Endometrial microvascular endothelial cells (primary cell): ENCODE data around the gene GTF2H4. TPM values are rescaled to one million over a fixed set of nuclear protein-coding genes. Genes with fewer than 3 reads are reported as not detected.

ENCODE experiments used
- in situ Hi-C: cut with HindIII; loops from 2 replicates; pipeline ENCODE4 v1.10.0; 2017; ENCODE audit warnings: low sequenced_read_pairs, low pct_unique_long_range_greater_than_20kb; ENCODE audit errors: inconsistent ontology term
- total RNA-seq: library from RNA; depleted of rRNA; stranded (reverse); fragments of >200 nt; gene quantifications from one replicate; pipeline ENCODE4 v1.2.3, GENCODE V29; 2015; ENCODE audit errors: inconsistent ontology term

GTF2H4 gene
- total RNA-seq, 1 donor from 2014 or later = 11.6 TPM

DNA sequence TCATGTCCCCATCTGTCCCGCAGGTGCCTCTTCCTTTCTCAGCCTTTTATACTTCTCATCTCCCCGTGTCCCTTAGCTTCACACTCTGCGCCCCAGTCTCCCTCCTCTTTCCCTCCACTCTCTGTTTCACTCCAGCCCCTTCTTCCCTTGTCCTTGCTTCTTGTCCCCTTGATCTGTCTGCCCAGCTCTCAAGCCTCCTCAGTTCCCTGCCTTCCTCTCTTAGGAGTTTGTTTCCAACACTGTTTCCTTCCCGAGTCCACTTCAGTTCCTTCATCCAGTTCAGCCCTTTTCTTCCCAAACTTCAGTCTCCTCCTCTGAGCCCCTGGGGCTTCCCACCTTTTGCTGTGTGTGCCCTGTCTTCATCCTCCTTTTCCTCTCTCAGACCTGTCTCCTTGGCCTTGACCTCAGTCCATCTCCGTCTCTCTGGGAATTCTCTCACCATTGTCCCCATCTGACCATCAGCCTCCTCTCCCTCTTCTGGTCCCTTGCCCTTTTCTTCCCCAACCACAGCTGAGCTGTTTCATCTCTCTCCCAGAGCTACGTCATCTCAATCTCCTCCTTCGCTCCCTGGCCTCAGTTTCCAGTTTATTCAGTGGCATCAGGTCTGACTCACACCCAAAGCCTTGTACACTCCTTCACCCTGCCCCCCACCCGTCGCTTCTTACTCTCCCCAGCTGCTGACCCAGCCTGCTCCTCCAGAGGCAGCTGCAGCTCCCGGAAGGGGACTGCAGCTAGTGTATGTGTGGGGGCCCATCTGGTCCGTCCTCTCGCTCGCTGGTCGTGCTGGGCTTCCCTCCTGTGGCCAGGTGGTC is 26.4 kb upstream of the GTF2H4 start:
- in situ Hi-C loops = no loop called here

DNA sequence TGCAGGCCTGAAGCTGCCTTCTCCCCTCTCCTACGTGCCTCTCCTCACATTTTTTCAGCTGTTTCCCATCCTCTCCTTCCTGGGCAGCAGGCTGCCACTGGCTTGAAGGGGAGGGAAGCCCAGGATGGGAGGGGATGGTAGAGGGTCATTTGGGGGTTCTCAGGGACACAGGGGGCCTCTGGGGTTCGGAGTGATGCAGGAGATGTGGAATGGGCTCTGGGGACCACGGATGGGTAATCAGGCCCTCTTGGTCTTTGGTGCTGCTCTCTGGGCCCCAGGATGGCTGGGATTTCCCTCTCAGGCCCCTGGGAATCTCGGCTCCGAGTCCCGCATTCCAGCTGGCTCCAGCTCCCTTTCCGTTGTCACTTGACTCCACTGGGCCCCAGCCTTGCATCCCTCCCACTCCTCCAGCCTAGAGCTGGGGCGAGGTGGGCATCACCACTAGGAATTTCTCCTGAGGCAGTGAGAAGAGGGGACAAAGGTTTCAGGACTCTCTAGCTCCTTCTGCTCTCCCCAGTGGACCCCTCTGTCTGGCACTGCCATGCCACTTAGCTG is 25.7 kb upstream of the GTF2H4 start:
- in situ Hi-C loops = no loop called here

DNA sequence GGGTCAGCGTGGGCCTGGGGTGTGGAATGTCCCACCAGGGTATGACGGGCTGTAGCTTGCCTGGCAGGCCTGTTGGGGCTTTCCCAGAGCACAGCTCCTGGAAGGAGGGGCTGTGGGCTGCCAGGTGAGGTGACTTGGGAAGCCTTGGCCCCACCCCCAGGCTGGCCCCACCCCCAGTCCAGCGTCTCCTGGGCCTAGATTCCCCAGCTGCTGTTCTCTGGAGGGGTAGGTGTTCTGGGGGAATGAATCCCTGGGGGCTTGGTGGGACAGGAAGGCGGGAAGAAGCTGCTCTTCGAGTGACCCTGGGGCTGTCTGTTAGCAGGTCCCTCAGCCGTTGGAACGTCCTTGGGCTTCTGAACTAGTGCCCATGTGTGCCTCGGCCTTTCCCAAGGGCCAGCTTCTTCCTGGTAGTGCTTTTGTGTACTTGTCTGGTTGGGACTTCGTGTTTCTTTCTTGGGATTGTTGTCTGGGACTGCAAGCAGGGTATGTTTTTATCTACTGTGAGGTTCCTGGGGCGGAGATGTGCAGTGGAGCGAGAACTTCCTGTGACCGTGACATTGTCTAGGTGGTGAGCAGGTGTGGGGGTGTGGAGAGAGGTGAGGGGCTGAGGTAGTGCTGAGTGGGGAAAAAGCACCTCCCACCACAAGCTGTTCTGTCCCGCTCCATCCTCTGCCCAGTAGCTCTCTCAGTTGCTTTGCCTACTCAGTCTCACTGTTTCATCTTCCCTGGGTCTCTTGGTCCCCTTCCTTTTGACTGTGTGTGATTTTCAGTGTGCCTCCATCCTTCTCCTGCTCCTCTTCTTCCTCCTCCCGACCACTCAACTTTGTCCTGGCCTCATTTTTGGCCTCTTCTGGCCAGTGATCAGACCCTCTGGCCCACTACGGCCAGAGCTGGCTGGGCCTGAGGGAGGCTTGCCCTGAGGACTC is 25.0 kb upstream of the GTF2H4 start:
- in situ Hi-C loops = no loop called here

DNA sequence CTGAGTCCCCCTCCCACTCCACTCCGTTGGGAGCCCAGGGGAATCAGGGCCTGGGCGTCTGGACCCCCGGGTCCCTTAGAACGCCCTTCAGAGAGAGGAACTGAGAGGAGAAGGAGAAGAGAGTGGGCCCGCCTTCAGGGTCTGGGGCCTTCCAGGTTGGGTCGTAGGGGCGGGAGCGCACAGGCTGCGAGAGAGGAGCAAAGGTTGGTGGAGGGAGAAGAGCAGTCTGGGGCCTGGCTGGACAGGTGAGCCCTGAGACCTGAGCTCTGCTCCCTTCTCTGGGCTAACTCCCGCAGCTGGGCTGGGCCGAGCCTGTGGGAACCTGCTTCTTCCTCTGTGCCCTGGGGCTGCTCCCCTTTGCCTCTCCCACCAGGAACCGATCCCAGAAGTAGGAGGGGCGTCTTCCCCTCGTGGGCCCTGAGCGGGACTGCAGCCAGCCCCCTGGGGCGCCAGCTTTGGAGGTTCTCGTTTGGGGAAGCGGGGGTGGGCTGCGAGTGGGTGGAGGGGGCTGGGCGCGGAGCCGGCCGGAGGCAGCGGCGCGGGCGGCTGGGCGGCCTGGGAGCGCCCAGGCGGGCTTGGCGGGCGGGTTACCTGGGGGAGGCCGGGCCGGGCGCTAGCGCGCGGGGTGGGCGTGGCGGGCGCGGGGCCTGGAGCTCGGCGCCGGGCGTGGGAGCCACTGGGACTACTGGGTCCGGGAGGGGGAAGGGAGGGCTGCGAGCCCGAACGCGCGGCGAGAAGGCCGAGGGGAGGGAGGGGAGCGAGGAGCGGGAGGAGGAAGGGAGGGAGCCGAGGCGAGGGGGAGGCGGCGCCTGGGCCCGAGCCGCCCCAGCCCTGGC is 24.1 kb upstream of the GTF2H4 start, which contains the start of gene DDR1:
Gene DDR1 (plus strand): TSS at position 835 of the 836 bp plus-strand sequence. CDS start 4,211 bp downstream, outside the sequence.
- in situ Hi-C loops = no loop called here

DNA sequence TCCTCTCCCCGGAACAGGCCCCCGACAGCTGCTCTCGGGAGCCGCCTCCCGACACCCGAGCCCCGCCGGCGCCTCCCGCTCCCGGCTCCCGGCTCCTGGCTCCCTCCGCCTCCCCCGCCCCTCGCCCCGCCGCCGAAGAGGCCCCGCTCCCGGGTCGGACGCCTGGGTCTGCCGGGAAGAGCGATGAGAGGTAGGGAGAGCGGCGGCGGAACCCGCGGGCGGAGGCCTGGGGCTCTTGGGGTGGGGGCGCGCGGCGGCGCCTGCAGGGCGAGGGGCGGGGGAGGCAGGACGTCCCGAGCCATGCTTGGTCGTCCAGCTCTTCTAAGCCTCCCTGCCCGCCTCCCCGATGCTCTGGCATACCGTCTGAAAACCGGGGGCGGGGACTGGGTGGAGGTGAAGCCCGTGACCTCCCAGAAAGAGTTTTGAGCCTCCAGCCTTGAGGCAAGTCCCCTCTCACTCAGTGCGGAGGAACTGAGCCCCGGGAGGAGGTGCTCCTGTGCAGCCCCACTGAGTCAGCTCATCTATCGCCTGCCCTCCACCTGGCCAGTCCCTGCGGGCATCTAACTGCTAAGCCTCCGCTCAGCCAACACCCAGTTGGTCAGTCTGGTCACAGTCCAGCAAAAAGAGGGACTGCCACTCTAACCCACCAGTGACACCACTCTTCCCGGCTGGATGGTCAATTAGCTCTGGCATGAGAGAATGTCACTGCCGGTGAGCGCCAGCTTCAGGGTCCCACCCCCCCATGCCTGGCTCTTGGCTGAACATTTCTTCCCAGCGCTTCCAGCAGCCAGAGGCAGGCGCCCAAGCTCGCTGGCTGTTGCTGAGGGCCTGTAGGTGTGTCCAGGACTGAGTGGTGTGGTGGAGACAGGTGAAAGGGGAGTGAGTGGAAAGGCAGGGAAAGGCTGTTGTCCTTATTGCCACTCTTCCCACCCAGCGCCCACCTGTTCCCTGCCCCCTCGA is 23.2 kb upstream of the GTF2H4 start:
- in situ Hi-C loops = no loop called here

DNA sequence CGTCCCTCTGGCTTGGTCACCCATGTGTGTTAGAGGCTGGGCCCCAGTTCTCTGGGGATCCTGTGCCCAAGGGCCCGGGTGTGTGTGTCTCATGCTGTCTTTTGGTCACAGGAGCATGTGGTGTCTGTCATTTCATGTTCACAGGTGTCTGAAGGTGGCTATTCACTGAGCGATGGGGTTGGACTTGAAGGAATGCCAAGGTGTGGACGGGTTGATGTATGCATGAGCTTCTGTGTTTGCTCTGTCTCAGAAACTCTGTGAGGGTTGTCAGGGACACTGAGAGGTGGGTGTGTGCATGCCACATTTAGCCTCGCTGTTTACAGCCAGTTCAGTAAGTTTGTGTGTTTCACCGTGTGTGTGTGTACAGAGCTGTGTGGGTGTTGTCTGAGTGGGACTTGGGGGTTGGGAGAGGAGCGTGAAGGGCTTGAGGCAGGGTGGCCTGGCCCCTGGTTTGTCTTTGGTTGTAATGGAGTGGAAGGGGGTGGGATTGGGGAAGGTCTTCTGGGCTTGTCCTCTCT is 22.5 kb upstream of the GTF2H4 start:
- in situ Hi-C loops = no loop called here

DNA sequence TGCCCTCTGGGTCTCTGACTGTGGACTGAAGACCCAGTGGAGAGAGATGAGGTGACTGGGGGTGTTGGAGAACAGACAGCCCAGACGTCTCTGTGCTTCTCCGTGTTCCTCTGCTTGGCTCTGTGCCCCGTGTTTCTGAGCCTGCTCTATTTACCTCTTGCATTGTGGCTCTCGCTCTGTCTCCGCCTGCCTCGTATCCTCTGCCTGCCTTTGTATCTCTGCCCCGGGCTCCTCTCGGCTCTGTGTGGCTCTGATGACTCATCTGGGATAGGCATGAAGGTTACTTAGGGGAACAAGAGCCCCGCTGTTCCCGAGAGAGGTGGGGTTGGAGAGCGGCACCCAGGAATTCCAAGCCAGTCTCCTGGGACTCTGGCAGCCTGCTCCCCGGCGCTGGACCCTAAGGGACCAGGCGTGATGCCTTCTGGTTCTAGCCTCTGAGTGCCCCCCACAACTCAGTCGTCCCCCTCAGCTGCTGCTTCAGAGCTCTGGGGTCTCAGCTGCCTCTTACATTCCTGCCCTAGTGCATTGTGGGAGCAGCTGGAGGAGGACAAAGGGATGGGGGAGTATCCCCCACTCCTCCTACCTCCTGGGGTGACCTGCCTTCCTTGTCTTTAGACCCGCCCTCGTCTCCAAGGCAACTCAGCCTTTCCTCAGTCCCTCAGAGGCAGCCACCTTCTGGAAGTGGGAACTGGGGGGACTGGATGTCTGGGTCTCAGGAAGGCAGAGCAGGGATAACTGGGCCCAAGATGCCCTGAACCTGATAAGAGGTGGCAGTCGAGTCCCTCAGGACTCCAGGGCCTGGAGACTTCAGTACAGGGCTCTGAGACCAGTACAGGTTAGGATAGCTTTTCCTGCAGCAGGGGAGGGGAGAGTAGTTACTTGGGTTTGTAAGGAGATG is 21.8 kb upstream of the GTF2H4 start:
- in situ Hi-C loops = no loop called here

DNA sequence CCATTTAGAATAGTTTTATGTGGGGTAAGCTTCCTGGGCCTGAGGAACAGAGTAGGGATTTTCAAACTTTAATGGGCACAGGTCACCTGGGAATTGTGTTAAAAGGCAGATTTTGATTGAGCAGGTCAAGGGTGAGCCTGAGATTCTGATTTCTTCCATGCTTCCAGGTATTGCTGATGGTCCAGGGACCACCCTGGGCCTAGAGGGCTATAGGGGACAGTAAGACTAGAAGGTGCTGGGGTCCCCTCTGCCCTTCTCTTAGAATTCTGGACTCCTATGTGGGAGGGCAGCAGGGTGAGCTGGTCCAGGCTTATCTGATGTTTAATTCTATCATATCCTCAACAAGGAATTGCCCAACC is 21.1 kb upstream of the GTF2H4 start:
- in situ Hi-C loops = no loop called here

DNA sequence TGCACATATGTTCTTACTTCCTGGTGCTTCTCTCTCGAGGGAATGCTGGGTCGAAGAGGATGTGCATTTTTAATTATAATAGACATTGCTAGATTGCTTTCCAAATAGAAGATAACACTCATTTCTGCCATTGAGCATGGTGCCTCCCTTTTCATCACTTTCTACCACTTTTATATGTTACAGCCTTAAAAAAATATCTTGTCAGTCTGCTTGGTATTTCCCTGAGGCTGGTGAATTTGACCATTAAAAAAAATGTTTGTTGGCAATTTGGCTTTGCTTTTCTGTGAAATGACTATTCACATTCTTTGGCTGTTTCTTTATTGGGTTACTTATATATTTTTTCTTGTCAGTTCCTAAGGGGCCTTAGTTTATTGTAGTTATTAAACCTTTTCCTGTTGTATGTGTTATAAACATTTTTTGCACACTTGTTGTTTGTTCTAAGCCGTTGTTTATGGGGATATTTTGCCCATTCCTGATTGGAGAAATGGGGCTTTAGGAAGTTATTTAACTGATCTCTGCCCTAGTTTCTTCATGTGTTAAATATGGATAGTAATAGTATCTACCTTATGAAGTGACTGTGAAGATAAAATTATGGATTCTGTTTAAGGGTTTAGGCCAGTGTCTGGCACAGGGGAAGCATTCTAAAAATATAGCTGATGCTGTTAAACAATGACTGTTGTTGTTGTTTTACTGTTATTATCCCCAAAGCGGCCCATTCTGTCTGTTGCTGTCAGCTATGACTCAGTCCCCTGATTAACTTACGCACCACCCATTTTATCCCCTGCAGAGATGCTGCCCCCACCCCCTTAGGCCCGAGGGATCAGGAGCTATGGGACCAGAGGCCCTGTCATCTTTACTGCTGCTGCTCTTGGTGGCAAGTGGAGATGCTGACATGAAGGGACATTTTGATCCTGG is 19.8 kb upstream of the GTF2H4 start:
- in situ Hi-C loops = no loop called here

DNA sequence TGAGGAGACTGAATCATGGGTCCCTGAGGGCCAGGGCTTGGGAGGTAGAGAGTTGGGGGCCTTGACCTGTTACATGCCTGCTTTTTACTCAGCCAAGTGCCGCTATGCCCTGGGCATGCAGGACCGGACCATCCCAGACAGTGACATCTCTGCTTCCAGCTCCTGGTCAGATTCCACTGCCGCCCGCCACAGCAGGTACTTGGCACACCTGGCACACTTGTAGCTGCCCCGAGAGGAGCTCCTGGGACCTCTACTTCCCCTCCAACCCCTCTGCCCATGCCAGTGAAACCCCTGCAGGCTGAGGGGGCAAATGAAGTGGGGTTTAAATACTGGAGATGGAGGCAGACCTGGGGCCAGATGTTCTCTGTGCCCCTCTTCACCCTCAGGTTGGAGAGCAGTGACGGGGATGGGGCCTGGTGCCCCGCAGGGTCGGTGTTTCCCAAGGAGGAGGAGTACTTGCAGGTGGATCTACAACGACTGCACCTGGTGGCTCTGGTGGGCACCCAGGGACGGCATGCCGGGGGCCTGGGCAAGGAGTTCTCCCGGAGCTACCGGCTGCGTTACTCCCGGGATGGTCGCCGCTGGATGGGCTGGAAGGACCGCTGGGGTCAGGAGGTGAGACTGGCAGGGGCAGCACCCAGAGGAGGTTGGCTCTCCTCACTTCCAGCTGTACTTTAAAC is 19.1 kb upstream of the GTF2H4 start:
- in situ Hi-C loops = no loop called here

DNA sequence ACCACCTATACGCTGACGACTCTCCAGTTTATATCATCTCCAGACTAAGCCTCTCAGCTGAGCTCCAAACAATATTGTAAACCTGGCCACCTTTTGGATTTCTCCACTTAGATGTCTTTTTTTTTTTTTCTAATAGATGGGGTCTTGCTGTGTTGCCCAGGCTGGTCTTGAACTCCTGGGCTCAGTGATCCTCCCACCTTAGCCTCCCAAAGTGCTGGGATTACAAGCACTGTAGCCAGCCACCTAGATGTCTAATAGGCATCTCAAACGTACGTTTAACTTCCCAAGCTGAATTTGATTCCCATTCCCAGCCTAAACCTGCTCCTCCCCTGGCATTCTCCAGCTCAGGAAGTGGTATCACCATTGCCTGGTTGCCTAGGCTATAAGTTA is 18.5 kb upstream of the GTF2H4 start:
- in situ Hi-C loops = no loop called here

DNA sequence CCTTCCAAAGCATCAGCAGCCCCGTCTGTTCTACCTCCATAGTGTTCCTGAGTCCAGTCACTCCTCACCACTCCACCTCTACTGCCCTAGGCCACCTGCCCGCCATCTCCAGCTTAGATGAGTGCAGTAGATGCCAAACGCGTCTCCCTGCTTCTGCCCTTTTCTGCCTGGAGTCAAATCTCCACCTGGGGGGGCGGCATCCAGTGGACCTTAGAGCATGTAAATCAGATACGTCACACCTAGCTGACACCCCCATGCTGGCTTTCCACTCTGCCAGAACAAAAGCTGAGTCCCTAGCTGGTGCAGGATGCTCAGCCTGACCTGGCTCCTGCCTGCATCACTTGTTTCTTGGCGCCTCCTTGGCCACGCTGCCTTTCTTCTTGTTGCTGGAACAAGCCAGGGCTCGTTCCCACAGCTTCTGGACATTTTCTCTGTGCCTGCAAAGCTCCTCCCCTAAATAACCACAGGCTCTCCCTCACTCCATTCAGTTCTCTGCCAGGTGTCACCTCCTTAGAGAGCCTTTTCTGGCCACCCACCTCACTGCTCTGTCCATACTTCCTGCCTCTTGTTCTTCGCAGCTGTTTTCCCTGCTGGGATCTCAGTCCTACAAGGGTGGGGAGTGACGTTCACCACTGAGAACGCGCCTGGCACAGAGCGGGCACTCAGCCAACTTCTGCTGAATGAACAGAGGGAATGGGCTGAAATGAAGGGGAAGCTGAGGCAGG is 17.9 kb upstream of the GTF2H4 start:
- in situ Hi-C loops = no loop called here

DNA sequence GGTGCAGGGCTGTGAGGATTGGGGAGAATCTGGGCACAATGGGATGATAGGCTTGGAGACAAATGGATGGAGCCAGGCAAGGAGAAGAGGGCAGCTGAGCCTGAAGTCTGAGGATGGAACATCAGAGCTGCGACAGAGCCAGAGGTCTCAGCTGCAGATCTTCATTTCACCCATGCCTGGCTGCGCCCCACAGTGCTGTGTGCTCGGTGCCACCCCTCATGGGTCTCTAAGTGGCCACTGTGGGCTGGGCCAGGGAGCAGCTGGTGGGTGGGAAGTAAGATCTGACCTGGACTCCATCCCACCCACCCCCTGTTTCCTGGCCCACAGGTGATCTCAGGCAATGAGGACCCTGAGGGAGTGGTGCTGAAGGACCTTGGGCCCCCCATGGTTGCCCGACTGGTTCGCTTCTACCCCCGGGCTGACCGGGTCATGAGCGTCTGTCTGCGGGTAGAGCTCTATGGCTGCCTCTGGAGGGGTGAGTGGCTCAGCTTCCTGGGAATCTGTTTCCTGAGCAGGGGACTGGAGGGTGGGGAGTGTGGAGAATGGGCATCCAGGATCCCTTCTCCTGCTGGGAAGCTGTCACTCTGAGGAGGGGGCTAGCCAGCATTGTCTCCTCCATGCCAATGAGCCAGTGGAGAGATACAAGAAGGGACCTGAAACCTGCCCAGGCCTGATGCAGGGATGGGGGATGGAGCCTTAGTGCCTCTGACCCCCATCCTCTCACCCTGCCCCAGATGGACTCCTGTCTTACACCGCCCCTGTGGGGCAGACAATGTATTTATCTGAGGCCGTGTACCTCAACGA is 17.2 kb upstream of the GTF2H4 start:
- in situ Hi-C loops = no loop called here

DNA sequence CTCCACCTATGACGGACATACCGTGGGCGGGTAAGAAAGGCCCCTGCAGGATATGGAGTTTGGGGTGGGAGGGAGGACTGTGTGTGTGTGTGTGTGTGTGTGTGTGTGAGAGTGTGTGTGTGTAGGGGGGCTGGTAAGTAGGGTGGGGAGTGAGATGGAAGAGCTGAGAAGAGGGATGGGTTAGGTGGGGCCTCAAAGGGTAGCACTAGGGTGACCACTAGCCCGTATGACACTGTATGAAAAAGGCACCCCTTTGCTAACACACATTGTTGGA is 16.6 kb upstream of the GTF2H4 start:
- in situ Hi-C loops = no loop called here
